GM18517 (cell line): ENCODE results near the gene MCRIP2.

Experiments
- ATAC-seq: cut with Tn5 transposase; IDR thresholded peaks from one replicate; pipeline ENCODE4 v1.9.1; 2021; ENCODE audit warnings: mild to moderate bottlenecking, moderate library complexity; ENCODE audit not compliant: unreplicated experiment

MCRIP2 gene

DNA sequence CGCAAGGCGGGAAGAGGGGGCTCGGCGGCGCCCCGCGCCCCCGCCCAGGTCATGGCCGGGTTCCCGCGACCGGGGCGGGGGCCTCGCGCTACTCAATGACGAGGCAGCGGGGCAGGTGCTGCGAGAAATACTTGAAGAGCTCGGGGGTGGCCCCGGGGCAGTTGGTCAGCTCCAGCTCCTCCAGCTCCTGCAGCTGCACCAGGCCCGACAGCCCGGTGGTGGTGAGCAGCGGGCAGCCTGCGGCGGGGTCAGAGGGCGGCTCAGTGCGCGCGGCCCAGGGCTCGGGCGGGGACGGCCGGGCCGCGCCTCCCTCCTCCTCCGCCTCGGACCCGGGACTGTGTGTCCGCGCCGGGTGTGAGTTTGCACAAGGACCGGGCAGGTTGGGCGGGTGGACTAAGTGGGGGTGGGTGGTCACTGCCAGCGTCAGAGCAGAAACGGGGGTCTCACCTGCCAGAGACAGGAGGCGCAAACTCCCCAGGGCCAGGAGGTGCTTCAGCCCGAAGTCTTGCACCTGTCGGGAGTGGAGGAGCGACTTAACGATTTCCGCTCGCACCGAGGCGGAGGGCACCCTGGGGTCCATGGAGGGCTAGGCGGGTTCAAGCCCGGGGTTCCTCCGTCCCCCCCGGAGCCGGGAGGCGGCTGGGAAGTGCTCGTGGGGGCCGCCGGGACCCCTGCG lies 52.7 kb downstream of the MCRIP2 start:
- ATAC-seq, result no peak

DNA sequence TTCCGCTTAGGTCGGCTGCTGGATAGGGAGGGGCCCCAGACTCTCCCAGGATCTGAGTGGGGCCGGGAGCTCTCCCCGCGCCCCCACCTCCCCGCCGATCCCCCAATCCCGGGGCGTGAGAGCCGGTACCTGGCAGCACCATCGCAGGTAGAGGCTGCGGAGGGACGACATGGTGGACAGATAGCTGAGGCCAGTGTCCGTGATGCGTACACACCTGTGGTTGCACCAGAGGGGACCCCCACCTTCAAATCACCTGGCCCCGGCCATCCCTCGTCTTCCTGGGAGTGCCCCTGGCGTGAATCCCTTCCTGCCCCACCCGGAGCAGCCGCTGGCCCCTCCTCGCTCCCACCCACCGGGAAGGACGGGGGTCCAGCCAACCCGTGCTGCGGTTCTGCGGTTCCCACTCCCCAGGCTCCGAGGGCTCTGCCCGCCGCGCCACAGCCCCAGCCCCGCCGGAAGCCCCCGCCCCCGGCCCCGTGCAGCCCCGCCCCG lies 53.3 kb downstream of the MCRIP2 start:
- ATAC-seq, result no peak

DNA sequence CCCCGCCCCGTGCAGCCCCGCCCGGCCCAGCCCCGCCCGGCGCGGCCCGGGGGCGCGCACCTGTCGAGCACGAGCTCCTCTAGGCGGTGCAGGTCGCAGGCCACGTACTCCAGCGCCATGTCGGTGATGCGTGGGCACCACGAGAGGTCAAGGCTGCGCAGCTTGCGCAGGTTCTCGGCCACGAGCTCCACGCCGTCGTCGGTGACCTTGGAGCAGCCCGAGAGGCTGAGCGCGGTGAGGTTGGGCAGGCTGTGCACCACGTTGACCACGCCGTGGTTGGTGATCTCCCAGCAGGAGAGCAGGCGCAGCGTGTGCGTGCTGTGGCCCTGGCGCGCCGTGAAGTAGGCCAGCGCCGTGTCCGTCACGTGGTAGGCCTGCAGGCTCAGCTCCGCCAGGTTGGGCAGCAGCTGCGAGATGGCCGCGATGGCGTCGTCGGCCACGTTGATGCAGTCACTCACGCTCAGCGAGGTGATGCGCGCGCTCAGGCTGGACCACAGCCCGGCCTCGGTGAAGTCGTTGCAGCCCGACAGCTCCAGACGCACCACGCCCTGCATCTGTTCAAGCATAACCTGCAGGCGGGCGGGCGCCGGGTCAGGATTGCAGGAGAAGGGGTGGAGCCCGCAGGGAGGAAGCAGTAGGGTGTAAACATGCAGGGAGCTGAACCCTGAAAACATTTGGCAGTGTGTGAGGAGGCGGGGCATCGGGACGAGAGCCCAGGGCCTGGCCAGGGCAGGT lies 53.9 kb downstream of the MCRIP2 start:
- no peak for ATAC-seq
